GM18508 (cell line): Measurements from ENCODE around the gene SNRNP40.

Experiments used
- ATAC-seq: cut with Tn5 transposase; IDR thresholded peaks from one replicate; pipeline ENCODE4 v1.9.1; 2021; ENCODE audit warnings: moderate number of reproducible peaks; ENCODE audit not compliant: insufficient read depth, unreplicated experiment

SNRNP40 gene

GRCh38 chr1:31234870-31235269, 61.7 kb downstream of the SNRNP40 start:
- ATAC-seq = no peak

DNA sequence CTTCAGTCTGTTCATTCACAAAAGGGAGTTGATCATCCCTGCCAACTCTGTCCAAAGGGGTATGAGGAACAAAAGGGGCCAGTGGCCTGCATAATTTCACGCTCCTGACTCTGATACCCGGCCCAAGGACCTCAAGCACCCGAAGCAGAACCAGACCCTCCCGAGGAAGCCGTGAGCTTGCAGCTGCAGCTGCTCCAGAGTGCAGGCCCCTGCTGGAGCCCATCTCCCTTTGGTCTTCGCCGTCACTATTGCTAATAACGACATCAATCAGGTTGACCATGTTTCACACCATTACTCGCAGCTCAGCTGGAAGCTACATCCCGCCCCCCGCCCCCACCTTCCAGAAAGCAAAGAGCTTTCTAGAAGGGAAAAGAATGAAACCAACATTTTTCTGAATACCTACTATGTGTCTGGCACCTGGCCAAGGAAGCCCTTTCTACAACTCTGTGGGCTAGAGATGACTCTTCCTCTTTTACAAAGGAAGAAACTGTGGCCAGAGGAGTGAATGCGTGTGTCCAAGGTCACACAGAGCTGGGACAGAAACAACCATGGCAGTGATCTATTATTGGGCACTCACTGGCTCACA, 62.4 kb downstream of the SNRNP40 start:
- no peak for ATAC-seq

DNA sequence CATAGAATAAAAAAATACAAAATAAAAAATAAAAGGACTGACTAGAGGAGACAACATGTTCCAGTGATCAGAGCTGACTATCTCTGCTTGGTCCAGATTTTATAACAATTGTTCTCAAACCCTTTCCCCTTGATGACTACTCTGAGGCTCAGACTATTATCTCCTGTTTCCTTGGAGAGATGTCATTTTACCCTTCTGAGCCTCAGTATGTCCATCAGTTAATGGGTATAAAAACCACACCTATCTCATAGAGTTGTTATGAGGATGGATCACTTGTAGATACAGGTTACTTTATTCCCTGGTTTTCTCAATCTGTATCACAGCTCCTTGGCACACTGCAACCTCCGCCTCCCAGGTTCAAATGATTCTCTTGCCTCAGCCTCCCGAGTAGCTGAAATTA, 63.9 kb downstream of the SNRNP40 start:
- no peak for ATAC-seq

- no peak for ATAC-seq
Measured at GRCh38 chr1:31231802-31232201, 64.8 kb downstream of the SNRNP40 start.

- no peak for ATAC-seq
Measured at GRCh38 chr1:31230378-31230777, 66.2 kb downstream of the SNRNP40 start.

DNA sequence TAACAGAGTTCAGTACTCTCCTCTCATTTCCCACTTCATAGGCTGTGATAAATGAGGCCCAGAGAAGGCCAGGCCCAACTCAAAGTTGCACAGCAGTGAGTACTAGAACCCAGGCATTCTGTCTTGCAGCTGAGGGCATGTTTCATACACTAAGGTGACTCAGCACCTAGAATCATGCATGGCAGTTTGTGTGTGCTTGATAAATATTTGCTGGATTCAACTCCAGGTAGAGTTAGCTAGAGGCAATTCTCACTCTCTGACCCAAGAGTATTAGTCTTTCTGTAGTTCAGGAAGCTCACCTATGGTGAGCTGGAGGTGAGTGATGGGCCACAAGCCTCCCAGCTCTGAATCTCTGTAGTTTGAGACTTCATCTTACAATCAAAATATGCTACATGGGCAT, 67.6 kb downstream of the SNRNP40 start:
- no peak for ATAC-seq

DNA sequence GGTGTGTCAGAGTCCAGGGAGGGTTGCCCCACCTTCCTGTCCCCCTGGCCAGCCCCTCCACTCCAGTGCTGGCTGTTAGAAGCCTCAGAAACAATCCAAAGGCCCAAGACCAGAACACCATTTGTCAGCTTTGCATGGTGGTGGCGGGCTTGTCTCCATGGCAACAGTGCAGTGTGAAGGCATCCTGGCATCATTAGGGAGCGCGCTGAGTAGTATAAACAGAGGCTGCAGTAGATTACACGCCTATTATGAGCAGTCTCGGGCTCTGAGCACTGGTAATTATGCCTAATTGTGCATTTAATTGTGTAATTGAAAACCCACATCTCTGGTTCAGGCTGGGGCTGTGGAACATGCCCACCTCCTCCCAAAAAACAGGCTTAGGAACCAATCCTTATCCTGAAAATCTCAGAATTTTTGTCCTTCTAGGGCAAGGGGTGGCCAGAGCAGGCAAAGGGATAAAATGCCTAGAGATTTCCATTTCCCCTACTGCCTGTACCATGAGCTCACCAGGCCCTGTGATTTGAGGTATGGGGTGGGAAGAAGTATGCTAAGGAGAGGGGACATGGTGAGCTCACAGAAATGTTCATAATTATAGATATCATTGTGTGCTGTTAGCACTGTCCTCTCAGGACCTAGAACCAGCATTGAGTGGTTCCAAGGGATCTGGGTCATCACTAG, 68.6 kb downstream of the SNRNP40 start:
- ATAC-seq = no peak

DNA sequence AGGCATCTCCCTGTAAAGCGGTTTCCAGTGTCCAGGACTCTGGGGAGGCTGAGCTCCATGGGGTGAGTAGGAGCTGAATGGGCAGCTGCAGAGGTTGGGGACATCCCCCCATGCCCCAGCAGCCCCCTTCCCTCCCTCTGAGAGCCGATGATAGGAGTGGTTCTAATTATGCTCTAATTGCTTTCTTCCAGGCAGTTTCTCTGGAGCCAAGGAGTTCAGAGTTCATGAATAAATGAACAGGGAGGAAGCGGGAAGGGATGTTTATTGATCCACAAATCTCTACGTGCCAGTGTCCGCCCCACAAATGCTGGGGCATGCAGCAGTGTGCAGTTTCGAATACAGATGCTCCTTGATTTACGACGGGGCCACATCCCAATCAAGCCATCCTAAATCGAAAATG, 72.5 kb downstream of the SNRNP40 start:
- no peak for ATAC-seq

GRCh38 chr1:31222176-31222575, 74.4 kb downstream of the SNRNP40 start:
- no peak for ATAC-seq

GRCh38 chr1:31221072-31221471, 75.5 kb downstream of the SNRNP40 start:
- ATAC-seq = no peak

GRCh38 chr1:31219489-31219888, 77.1 kb downstream of the SNRNP40 start:
- no peak for ATAC-seq

DNA sequence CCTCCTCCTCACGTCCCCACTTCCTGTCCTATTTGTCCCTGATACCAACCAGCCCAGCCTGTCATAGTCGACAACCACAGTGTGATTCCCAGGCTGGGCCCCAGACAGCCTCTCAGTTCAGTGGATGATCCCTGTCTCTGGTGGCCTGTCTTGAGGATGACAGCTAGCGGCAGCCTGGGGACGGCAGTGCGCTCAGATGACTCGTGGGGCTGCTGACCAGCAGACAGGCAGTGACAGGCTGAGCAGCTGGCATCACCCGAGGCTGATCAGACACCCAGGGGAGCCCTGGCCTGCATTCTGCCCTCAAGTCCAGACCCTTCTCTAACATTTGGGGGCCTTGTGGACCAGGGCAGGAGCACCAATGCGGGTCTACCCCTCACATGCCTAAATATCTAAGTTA, 77.9 kb downstream of the SNRNP40 start:
- ATAC-seq = no peak

DNA sequence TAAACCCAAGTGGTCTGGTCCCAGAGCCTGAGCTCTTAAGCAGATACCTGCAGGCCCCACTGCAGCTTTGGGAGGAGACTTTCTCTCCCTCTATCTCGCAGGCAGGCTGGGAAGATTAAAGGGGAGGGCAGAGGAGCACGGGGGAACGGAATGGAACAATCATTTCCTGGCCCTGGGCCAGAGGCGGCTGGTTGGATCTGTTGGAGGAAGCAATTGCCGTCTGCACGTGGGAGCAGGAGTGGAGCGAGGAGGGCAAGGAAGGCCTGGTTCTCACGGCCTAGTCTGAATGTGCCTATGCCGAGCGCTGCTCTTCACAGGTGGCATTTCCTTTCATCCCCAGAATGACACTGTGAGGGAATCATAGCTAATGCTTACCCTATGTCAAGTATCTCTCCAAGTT, 80.6 kb downstream of the SNRNP40 start:
- no peak for ATAC-seq

- ATAC-seq = no peak
Measured at GRCh38 chr1:31215065-31215570, 81.5 kb downstream of the SNRNP40 start.

- no peak for ATAC-seq
Measured at GRCh38 chr1:31214316-31215064, 82.1 kb downstream of the SNRNP40 start.
